Tibial artery (tissue), 4 donors: ENCODE results near the gene C1QTNF1.

Experiments used
- DNase-seq, 2 donors: peaks; one replicate each; pipeline ENCODE4 v3.0.0-alpha.2; 2019
- H3K27ac ChIP-seq, 2 donors: fragments of 200-600 bp; sonication (generic) in 1 of 2; 1 replicate in 1 of 2; 2 replicates in 1 of 2; pipeline ENCODE4 v1.5.1; 2018 to 2019; ENCODE audit warnings: mild to moderate bottlenecking in 1 of 2
- H3K27me3 ChIP-seq, 2 donors: fragments of 200-600 bp; sonication (generic) in 1 of 2; one replicate each; pipeline versions ENCODE4 v1.5.1 to v1.6.0; 2016 to 2019
- H3K36me3 ChIP-seq, 3 donors: fragments of 200-600 bp; sonication (generic) in 2 of 3; one replicate each; pipeline ENCODE4 v1.5.1; 2016 to 2019; ENCODE audit warnings: mild to moderate bottlenecking in 2 of 3
- H3K4me1 ChIP-seq, 4 donors: fragments of 200-600 bp; sonication (generic) in 2 of 4; 1 replicate in 3 of 4; 2 replicates in 1 of 4; pipeline ENCODE4 v1.5.1; 2016 to 2019
- H3K4me3 ChIP-seq, 2 donors: fragments of 200-600 bp; sonication (generic) in 1 of 2; 1 replicate in 1 of 2; 2 replicates in 1 of 2; pipeline ENCODE4 v1.5.1; 2018 to 2019; ENCODE audit warnings: mild to moderate bottlenecking in 2 of 2
- H3K9me3 ChIP-seq, 3 donors: fragments of 200-600 bp; sonication (generic) in 1 of 3; one replicate each; pipeline ENCODE4 v1.5.1; 2016 to 2019
- CTCF ChIP-seq, 2 experiments: fragments of 200-600 bp in 1 of 2; fragments of 450-650 bp in 1 of 2; IDR thresholded peaks; one replicate each; pipeline ENCODE4 v1.5.1; 2017 to 2019; ENCODE audit warnings: antibody characterized with exemption in 2 of 2, mild to moderate bottlenecking in 1 of 2, moderate library complexity in 1 of 2
- intact Hi-C: fragments of 100-400 bp; cut with DNase I; formaldehyde crosslinking; loops from one replicate; pipeline ENCODE4 v1.15.0; 2023; ENCODE audit warnings: low total_unique reads

Gene C1QTNF1

GRCh38 chr17:78995761-78996451 is 28.1 kb upstream of the C1QTNF1 start:
- Histone ChIP-seq H3K36me3 (peaks cover 18 to 78% (median 60%) of the 10 kb centered on the region in 3 donors), H3K4me1 (peaks cover 0 to 48% (median 34%) of the 10 kb centered on the region in 4 donors), H3K27ac (peak overlapping the region in 1 of 2 donors; percentile 28), H3K9me3 (no peaks in the 10 kb centered on the region), H3K27me3 (no peaks in the 10 kb centered on the region), H3K4me3 (no peak overlapping the region)
- intact Hi-C loops = no loop called here
- DNase-seq = peak; percentile 16 to 63
- TF ChIP-seq CTCF (IDR thresholded peaks at IDR 0.05) = no peak

- H3K4me1 ChIP-seq = peaks cover 0 to 48% (median 34%) of the 10 kb centered on the region in 4 donors
- H3K36me3 ChIP-seq = peaks cover 14 to 69% (median 52%) of the 10 kb centered on the region in 3 donors
- no peak overlapping the region for H3K27ac ChIP-seq
- intact Hi-C loops = no loop called here
- no peak overlapping the region for H3K4me3 ChIP-seq
- no peak for TF ChIP-seq CTCF (IDR thresholded peaks at IDR 0.05)
- no peaks in the 10 kb centered on the region for H3K27me3 ChIP-seq
- DNase-seq = peak; percentile 17 to 58
- H3K9me3 ChIP-seq = no peaks in the 10 kb centered on the region
Measured at GRCh38 chr17:78996781-78997201, 27.2 kb upstream of the C1QTNF1 start.

GRCh38 chr17:78997231-78997741 is 26.7 kb upstream of the C1QTNF1 start:
- no peaks in the 10 kb centered on the region for H3K27me3 ChIP-seq
- peaks cover 14 to 64% (median 47%) of the 10 kb centered on the region in 3 donors for H3K36me3 ChIP-seq
- H3K4me3 ChIP-seq = no peak overlapping the region
- peaks cover 0 to 48% (median 34%) of the 10 kb centered on the region in 4 donors for H3K4me1 ChIP-seq
- intact Hi-C loops = no loop called here
- peak; percentile 17 to 61 for DNase-seq
- H3K9me3 ChIP-seq = no peaks in the 10 kb centered on the region
- TF ChIP-seq CTCF (IDR thresholded peaks at IDR 0.05) = no peak
- peak overlapping the region; percentile 67 to 87 for H3K27ac ChIP-seq

- DNase-seq = peak in 1 of 2 donors; percentile 19
- Histone ChIP-seq H3K36me3 (peaks cover 14 to 63% (median 45%) of the 10 kb centered on the region in 3 donors), H3K9me3 (no peaks in the 10 kb centered on the region), H3K4me1 (peaks cover 0 to 51% (median 37%) of the 10 kb centered on the region in 4 donors), H3K4me3 (no peak overlapping the region), H3K27ac (peak overlapping the region; percentile 67 to 87), H3K27me3 (no peaks in the 10 kb centered on the region)
- TF ChIP-seq CTCF (IDR thresholded peaks at IDR 0.05) = no peak
- intact Hi-C loops = no loop called here
Measured at GRCh38 chr17:78997881-78998280, 26.1 kb upstream of the C1QTNF1 start.

- Histone ChIP-seq H3K27me3 (no peaks in the 10 kb centered on the region), H3K27ac (peak overlapping the region; percentile 67 to 87), H3K4me1 (peaks cover 0 to 51% (median 38%) of the 10 kb centered on the region in 4 donors), H3K36me3 (peaks cover 13 to 58% (median 43%) of the 10 kb centered on the region in 3 donors), H3K9me3 (no peaks in the 10 kb centered on the region), H3K4me3 (no peak overlapping the region)
- intact Hi-C loops = no loop called here
- peak; percentile 67 to 93 for DNase-seq
- peak; percentile 14 to 30 for TF ChIP-seq CTCF (IDR thresholded peaks at IDR 0.05)
Measured at GRCh38 chr17:78998311-78999055, 25.5 kb upstream of the C1QTNF1 start.
